HG02798 (cell line): ENCODE data around the gene ARHGAP24.
"Not testable (repeated sequence)": the region's sequence is repeated elsewhere in the genome, so short reads cannot be mapped to it uniquely, and the experiment has no call there.

ENCODE experiments used
- ATAC-seq: cut with Tn5 transposase; IDR thresholded peaks from one replicate; pipeline ENCODE4 v1.9.1; 2021; ENCODE audit warnings: mild to moderate bottlenecking; ENCODE audit not compliant: unreplicated experiment, poor library complexity

The ARHGAP24 gene

GRCh38 chr4:85870298-85871083 is 395.5 kb downstream of the ARHGAP24 start:
- no peak for ATAC-seq

DNA sequence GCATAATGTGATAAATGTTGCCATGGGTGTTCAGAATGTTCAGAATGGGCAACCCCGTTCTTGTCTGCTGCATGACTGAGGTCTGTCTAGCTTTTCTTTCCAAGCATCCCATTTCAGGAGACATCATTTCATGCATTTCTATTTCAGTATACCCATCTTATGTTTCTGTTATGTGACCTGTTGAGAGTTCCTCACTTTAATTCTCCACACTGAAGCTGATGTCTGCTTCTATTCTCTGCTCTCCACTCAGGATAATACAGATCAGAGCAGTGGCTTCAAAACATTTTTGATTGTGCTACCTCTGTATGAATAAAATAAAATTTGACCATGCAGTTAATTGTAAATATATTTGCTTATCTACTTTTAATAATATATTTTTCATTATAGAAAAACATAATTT is 398.6 kb downstream of the ARHGAP24 start:
- ATAC-seq: no peak

DNA sequence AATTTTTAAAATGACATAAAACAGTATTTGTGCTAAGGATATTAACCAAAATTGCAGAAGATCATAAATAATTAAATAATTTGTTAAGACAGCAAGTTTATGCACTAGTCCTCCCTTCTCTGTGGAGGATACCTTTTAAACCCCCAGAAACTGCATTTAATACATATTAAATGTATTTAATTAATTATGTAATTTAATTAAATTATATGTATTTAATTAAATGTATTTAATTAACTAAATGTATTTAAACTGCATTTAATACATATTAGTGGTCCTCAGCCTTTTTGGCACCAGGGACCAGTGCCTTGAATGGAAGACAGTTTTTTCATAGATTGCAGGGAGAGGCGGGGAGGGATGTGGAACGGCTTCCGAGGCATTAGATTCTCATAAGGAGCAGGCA is 404.6 kb downstream of the ARHGAP24 start:
- ATAC-seq: no peak

- no peak for ATAC-seq
Measured at GRCh38 chr4:85883180-85883579, 408.2 kb downstream of the ARHGAP24 start.

- ATAC-seq: no peak
Measured at GRCh38 chr4:85884251-85884650, 409.3 kb downstream of the ARHGAP24 start.

DNA sequence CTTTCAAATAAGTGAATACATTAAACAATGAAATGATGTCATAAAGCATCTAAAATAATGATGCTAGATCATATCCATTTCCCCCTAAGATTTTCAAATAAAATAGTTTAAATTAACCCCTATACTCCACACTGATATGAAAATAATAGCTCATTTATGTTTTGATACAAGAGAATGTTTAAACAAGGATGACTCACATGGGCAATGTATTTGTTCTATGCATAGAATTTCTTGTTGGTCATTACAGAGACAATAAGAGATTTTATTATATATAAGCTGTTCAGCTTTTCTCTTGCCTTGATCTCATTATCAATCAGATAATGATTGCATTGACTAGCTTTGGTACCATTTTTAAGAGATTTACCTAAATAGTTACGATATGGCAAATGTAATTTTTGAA is 411.7 kb downstream of the ARHGAP24 start:
- ATAC-seq: no peak

- no peak for ATAC-seq
Measured at GRCh38 chr4:85889314-85889713, 414.4 kb downstream of the ARHGAP24 start.

DNA sequence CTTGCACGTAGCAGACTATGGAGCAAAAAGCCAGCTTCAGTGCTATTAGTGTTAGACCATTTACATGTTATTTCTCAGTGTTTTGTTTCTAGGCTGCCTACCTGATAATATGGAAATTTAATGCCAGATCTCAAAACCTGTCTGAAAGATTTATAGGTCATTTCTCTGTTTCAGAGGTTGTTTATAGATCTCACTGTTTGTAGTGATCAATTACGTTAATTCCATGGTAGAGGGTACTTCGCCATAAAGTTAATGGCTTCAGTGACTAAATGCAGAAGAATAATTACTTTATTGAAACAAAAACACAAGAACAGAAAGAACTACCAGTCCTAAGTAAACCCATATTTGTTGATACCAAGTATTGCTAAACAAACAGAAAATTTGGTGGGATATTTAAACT is 420.8 kb downstream of the ARHGAP24 start:
- ATAC-seq: no peak

DNA sequence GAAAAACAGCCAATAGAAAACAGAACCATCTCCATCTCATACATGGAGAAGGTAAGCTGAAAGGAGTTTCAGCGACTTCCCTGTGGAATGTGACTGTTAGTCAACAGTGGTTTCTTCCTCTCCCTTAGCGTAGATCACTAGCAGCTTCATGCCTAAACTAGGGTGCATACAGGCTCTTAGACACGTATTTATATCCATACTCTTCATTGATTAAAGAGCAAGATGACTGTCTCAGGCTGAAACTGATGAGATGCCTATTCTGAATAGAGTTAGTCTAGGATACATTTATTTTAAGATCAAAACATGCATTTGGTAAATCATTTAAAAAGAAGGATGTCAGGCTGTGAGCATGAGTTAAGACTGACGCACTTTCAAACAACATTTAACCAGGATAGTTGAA is 423.3 kb downstream of the ARHGAP24 start:
- ATAC-seq: no peak

- ATAC-seq: no peak
Measured at GRCh38 chr4:85901500-85901899, 426.6 kb downstream of the ARHGAP24 start.

DNA sequence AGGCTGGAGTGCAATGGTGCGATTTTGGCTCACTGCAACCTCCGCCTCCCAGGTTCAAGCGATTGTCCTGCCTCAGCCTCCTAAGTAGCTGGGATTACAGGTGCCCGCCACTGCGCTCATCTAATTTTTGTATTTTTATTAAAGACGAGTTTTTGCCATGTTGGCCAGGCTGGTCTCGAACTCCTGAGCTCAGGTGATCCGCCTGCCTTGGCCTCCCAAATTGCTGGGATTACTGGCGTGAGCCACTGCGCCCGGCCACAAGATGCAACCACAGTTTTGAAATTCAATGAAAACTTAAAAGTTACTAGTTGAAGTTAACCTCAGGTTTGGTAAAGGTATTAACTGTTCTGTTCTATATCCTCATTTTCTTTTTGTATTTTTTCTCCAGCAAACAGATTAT is 427.7 kb downstream of the ARHGAP24 start:
- not testable (repeated sequence) for ATAC-seq

GRCh38 chr4:85905761-85906160 is 430.8 kb downstream of the ARHGAP24 start:
- ATAC-seq: no peak

- no peak for ATAC-seq
Measured at GRCh38 chr4:85907001-85907400, 432.1 kb downstream of the ARHGAP24 start.

DNA sequence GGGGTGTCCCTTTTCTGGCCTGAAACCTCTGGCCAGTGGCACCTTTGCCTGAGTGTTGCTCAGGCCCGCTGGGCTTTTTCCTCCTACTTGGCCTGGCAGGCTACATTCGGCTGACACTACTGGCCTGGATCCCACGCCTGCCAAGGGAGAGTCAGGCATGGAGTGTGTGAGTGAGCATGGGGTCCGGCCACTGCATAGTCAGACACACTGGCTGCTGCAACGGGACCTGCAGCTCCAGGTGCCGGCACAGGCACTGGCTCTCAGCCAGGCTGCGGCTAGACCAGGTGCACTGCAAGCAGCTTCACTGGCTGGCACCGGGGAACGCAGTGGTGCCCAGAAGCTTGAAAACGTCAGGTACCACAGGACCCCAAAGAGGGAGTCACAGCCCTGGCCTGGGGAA is 434.9 kb downstream of the ARHGAP24 start:
- ATAC-seq: no peak

DNA sequence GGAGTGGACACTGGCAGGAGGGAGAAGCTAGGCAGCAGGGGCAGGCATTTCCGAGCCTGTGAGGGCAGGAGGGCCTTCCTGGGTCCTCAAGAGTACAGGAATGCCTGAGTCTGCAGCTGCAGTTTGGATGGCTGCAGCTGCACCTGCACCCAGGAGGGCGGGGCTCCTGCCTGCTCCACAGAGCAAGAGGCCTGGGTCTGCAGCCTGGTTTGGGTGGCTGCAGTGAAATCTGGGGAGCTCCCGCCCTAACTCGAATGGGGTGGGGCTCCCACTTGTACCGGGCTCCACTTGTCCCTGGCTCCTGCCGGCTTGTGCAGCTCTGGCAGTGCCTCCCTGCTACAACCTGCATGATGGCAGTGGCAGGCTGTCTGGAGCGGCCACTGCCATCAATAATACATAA is 436.0 kb downstream of the ARHGAP24 start:
- ATAC-seq: no peak

GRCh38 chr4:85913931-85914694 is 439.2 kb downstream of the ARHGAP24 start:
- ATAC-seq: no peak

DNA sequence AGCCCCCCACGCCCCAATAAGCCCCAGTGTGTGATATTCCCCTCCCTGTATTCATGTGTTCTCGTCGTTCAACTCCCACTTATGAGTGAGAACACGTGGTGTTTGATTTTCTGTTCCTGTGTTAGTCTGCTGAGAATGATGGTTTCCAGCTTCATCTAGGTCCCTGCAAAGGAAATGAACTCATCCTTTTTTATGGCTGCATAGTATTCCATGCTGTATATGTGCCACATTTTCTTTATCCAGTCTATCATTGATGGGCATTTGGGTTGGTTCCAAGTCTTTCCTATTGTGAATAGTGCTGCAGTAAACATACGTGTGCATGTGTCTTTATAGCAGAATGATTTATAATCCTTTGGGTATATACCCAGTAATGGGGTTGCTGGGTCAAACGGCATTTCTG is 440.6 kb downstream of the ARHGAP24 start:
- ATAC-seq: not testable (repeated sequence)

GRCh38 chr4:85919200-85919887 is 444.4 kb downstream of the ARHGAP24 start:
- no peak for ATAC-seq

DNA sequence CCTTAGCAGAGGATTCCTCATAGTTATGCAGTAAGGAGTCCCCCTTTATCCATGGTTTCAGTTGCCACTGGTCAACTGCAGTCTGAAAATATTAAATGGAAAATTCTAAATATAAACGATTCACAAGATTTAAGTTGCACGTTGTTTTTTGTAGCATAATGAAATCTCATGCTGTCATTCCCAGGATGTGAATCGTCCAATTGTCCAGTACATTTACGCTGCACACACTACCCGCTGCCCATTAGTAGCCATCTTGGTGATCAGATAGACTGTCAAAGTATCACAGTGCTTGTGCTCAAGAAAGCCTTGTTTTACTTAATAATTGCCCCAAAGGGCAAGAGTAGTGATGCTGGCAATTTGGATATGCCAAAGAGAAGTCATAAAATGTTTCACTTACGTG is 450.1 kb downstream of the ARHGAP24 start:
- ATAC-seq: no peak

DNA sequence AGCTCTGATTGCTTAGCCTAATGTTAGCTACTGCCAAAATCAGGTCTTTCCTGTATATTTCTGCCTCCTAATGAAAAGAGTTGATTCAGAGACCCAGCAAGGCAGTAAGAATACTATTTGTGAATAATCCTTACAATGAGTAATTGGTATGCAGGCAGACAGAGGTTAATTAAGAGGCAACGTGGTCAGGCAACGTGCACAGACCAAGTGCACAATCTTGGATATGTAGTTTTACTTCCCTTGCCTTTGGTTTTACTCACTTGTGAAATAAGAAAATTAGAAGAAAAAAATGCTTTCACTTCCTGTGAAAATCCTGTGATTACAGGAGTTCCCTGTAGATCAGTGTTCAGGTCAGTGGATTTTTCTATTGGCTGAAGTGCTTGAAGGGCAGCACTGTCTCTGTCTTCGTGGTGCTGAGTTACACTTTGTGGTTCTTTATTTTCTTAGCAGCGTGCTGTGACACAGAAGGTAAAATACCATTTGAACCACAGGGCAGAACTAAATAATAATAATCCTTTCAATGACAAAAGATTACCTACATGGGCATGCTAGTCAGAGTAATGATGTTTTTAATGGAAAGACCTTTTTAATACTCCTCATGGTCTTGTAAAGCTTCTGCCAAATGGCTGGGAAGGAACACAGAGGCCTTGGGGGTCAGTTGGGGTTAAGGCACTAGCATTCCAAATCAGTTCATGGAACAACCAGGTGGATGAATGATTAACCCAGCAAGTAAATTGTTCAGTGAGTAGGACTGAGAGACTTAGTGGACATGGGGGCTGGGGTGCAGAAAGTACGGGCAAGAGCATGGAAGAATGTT is 454.0 kb downstream of the ARHGAP24 start:
- peak; percentile 67 for ATAC-seq
